Immature natural killer cell (primary cell): ENCODE results near the gene SSR2. TPM values are rescaled to one million over a fixed set of nuclear protein-coding genes. Genes with fewer than 3 reads are reported as not detected.

ENCODE experiments used
- DNase-seq, 3 donors: peaks; one replicate each; pipeline ENCODE4 v3.0.0; 2022; ENCODE audit warnings: mixed read lengths in 1 of 3
- H3K27ac Mint-ChIP-seq, 6 donors: one replicate each; pipeline ENCODE4 v1.8.0; 2020; ENCODE audit warnings: mixed read lengths in 6 of 6, mild to moderate bottlenecking in 5 of 6, inconsistent platforms in 4 of 6, moderate library complexity in 3 of 6
- H3K27me3 Mint-ChIP-seq, 3 donors: one replicate each; pipeline ENCODE4 v1.8.0; 2020 to 2021; ENCODE audit warnings: low read depth in 3 of 3, mild to moderate bottlenecking in 3 of 3, mixed read lengths in 3 of 3, moderate library complexity in 3 of 3, inconsistent platforms in 1 of 3
- H3K36me3 Mint-ChIP-seq, 3 donors: one replicate each; pipeline ENCODE4 v1.8.0; 2020; ENCODE audit warnings: mixed read lengths in 3 of 3, inconsistent platforms in 2 of 3, mild to moderate bottlenecking in 2 of 3
- H3K4me1 Mint-ChIP-seq, 2 donors: one replicate each; pipeline ENCODE4 v1.8.0; 2020; ENCODE audit warnings: inconsistent platforms in 2 of 2, mild to moderate bottlenecking in 2 of 2, mixed read lengths in 2 of 2, moderate library complexity in 1 of 2
- H3K4me3 Mint-ChIP-seq, 5 donors: one replicate each; pipeline ENCODE4 v1.8.0; 2020; ENCODE audit warnings: mild to moderate bottlenecking in 5 of 5, mixed read lengths in 5 of 5, inconsistent platforms in 3 of 5, moderate library complexity in 3 of 5
- H3K9me3 Mint-ChIP-seq, 6 donors: one replicate each; pipeline ENCODE4 v1.8.0; 2020; ENCODE audit warnings: mild to moderate bottlenecking in 6 of 6, mixed read lengths in 6 of 6, inconsistent platforms in 4 of 6, moderate library complexity in 3 of 6
- polyA plus RNA-seq, 3 donors: library from polyadenylated mRNA; unstranded; fragments of 300-500 nt; fragmentation: Illumina TruSeq; gene quantifications; one replicate each; pipeline ENCODE4 v1.2.3, GENCODE V29; 2021

SSR2 gene
- polyA plus RNA-seq, 3 donors from 2014 or later, result 469 to 608 (median 563) TPM

DNA sequence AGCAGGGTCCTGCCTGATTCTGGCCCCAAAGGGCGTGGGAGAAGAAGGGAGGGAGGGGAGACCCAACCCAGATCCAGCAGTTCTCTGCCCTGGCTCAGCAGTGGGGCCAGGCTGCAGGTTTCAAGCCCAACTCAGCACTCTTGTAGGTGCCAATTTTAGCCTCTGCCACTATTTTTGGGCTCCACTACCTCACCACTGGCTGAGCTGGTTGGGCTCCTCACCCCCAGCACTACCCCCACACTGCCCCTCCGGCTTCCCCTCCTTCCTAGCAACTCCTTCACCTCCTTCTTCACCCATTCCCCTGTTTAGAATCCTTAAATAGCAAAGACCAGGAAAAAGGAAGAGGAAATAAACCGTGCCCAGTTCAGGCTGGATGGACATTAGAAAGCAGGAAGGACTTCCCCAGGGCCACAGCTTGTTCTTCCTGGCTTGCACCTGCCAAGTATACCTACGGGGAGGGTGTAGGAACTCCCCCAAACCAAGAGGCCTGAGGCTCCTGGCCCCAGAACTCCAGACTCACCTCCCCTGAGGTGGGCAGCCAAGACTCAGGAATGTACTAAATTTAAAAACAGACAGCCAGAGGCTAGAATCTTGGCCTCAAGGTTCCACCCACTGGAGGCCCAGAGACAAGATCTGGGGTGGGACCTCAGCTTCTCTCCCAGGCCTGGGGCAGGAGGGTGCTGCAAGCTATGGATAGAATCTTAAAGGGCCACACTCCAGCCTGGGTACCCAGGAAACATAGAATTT, 41.0 kb downstream of the SSR2 start:
- H3K4me3 Mint-ChIP-seq, result peak overlapping the region; percentile 90 to 98 (median 96)
- peaks cover 75 to 79% of the 10 kb centered on the region in 2 donors for H3K4me1 Mint-ChIP-seq
- peaks cover 7 to 19% (median 19%) of the 10 kb centered on the region in 3 donors for H3K27me3 Mint-ChIP-seq
- no peaks in the 10 kb centered on the region for H3K9me3 Mint-ChIP-seq
- no peak for DNase-seq
- H3K36me3 Mint-ChIP-seq, result peaks cover 0 to 3% (median 0%) of the 10 kb centered on the region in 3 donors
- H3K27ac Mint-ChIP-seq, result peak overlapping the region; percentile 89 to 99 (median 94)

DNA sequence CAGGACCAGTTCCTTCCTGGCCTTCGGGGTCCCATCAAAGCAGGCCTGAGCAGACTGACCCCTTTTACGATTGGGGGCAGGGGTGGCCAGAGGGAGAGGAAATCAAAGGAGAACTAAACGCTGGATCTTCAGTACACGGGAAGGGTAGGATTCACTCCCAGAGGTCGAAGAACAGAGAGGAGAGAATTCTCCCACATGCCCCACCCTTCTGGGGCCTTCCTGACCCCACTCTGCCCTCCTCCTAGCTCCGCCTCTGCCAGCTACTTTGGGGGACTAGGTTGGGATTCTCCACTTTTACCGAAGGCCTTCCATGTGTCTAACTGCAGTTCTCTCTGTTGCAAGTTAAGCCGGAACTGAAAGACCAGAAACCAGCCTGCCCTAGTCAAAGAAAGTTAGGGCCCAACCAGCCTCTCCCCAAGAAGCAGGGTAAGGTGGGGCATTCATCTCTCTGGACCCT, 41.8 kb downstream of the SSR2 start:
- Mint-ChIP-seq H3K36me3 (peaks cover 0 to 3% (median 0%) of the 10 kb centered on the region in 3 donors), H3K27me3 (peaks cover 7 to 19% (median 19%) of the 10 kb centered on the region in 3 donors), H3K4me3 (peak overlapping the region; percentile 90 to 98 (median 96)), H3K4me1 (peaks cover 83 to 85% of the 10 kb centered on the region in 2 donors), H3K27ac (peak overlapping the region; percentile 89 to 99 (median 94)), H3K9me3 (no peaks in the 10 kb centered on the region)
- no peak for DNase-seq

DNA sequence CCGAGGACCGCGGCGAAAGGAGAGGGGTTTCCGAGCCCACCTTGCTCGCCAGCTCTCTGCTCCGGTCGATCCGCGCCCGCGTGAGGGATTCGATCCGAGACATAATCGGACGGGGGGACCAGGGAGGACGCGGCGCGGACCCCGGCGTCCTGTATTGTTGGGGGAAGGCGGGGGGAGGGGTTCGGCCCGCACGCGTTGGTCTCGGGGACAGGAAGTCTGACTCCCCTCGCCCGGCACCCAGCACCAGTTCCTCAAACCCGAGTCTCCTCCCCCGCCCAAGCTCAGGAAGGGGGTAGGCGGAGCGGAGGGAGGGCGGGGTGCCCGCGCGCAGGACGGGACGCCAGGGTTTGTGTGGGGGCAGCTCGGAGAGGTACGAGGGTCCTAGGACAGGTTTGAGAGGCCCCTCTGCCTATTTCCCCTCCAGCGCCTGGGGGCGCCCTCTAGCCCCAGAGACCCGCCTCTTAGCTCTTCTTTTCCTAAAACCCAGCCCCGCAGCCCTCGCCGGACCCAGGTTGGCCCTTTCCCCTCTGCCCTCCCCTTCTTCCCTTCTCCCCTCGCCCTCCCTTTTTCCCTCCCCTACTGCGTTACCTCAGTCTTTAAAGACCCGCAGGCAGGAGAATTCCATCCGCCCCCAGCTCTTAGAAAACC, 42.3 kb downstream of the SSR2 start, which contains the start of gene ARHGEF2:
Gene ARHGEF2, minus strand, starts transcription at position 223 of the 648 bp plus-strand sequence. Its CDS starts 120 bp downstream, at position 103.
- H3K9me3 Mint-ChIP-seq, result no peaks in the 10 kb centered on the region
- peaks cover 0 to 3% (median 0%) of the 10 kb centered on the region in 3 donors for H3K36me3 Mint-ChIP-seq
- H3K4me1 Mint-ChIP-seq, result peaks cover 86 to 89% of the 10 kb centered on the region in 2 donors
- peak within 1 kb of the TSS; percentile 90 to 98 (median 96) for H3K4me3 Mint-ChIP-seq
- DNase-seq, result peak; percentile 75 to 77 (median 75)
- H3K27ac Mint-ChIP-seq, result peak within 1 kb of the TSS; percentile 89 to 99 (median 94)
- peaks cover 7 to 19% (median 19%) of the 10 kb centered on the region in 3 donors for H3K27me3 Mint-ChIP-seq

DNA sequence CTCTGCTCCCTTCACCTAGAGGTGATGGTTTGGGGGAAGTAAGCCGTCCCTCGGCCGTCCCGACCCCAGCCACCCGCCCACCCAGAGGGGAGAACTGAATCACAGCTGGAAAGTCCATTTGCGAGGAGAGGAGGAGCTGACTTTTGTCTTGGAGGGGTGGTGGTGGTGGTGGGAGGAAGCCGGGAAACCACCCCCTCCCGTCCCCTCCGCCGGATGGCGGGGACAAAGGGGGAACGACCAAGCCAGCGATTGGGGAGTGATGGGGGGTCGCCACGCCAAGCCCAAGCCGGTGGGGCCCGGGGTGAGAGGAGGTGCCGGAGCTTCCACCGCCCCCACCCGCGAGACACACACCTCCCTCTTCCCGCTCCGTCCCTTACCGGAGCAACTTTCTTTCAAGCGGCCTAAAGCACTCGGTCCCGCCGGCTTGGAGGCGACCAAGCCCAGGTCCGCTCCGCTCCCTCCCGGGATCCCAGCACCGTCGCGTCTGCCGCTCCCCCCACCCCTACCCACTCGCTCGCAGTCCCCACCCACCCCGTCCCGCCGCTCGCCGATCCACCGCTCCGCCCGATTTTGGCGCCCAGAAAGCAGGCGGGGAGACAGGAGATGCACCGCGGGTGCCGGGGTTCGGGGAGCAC, 42.9 kb downstream of the SSR2 start:
- Mint-ChIP-seq H3K36me3 (peaks cover 0 to 3% (median 0%) of the 10 kb centered on the region in 3 donors), H3K27ac (peak overlapping the region; percentile 89 to 99 (median 94)), H3K27me3 (peaks cover 8 to 19% (median 19%) of the 10 kb centered on the region in 3 donors), H3K9me3 (no peaks in the 10 kb centered on the region), H3K4me3 (peak overlapping the region; percentile 90 to 98 (median 96)), H3K4me1 (peaks cover 88 to 89% of the 10 kb centered on the region in 2 donors)
- DNase-seq, result peak; percentile 39 to 58 (median 42)

DNA sequence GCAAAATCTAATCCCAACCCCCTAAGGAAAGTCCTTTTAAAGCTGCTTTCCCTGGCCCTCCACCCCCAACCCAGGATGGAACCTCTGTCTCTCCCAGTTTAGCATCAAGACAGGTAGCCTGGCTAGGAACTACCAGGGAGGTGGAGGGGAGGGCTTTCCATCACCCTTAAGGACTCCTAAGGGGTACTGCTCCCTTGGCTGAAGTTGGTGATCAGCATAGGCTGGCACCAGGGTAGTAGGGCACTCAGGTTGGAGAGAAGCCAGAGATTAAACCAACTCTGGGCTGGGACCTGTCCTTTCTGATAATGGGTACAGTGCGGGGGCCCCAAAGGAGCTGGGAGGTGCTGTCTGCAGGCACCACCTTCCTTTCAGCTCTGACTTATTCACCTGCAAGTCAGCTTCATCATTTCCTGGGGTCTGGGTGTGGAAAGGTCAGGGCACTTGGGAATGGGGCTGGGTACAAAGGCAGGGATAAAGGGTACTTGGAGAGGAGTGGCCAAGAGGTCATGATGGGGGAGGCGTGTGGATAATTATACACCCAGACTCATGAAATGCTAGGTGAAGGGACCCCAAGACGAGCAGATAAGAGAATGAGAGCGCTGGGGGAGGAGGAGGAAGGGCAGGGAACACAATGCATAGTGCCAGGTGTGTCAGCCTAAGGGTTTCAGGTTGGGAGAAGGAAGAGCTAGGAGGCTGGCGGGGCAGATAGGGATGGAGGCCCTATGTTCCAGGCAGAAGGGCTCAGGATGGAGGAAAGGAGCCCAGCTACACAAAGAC, 43.6 kb downstream of the SSR2 start:
- Mint-ChIP-seq H3K4me1 (peaks cover 88 to 89% of the 10 kb centered on the region in 2 donors), H3K36me3 (peaks cover 0 to 3% (median 0%) of the 10 kb centered on the region in 3 donors), H3K4me3 (peak overlapping the region; percentile 90 to 98 (median 96)), H3K27me3 (peaks cover 8 to 19% (median 16%) of the 10 kb centered on the region in 3 donors), H3K27ac (peak overlapping the region; percentile 89 to 99 (median 94)), H3K9me3 (no peaks in the 10 kb centered on the region)
- DNase-seq, result no peak

DNA sequence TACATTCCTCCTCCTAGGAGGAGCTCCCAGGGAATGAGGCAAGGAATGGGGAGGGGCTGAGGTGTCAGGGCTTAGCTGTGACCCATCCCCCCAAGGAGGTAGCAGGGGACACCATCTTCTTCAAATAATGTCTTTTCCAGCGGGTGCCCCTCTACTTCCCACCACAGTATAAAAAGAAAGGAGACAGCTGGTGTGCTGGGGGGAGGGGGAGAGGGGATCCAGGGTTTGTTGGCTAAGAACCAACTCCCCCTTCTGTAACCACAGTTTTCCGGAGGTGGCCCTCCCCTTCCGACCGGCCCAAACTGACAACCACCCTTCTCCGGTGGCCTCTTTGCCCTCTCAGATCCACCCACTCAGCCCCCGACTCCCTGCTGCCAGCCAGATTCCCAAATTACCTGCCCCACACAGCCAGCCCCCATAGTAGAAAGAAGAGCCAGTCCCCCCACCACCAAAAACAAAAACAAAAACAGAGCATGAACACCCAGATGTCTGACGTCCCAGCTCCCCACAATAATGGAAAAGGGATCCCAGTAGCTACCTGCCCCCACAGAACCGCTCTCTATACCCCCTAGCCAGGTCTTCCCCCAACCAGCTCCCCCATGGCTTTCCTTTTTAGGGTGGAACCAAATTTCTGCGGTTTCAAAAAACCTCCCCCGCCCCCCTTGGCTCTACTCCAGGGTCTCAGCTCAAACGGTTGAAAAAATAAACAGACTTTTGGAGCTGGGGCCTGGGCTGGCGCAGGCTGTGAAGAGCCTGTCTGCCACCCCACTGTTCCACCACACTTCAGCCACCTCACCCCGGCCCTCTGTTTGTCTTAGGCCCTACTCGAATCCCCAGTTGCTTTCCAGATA, 44.5 kb downstream of the SSR2 start:
- Mint-ChIP-seq H3K4me1 (peaks cover 87 to 89% of the 10 kb centered on the region in 2 donors), H3K36me3 (peaks cover 0 to 3% (median 0%) of the 10 kb centered on the region in 3 donors), H3K27ac (peak overlapping the region; percentile 89 to 99 (median 94)), H3K4me3 (peak overlapping the region; percentile 90 to 98 (median 96)), H3K9me3 (no peaks in the 10 kb centered on the region), H3K27me3 (peaks cover 8 to 19% (median 16%) of the 10 kb centered on the region in 3 donors)
- DNase-seq, result peak; percentile 54 to 59 (median 54)

DNA sequence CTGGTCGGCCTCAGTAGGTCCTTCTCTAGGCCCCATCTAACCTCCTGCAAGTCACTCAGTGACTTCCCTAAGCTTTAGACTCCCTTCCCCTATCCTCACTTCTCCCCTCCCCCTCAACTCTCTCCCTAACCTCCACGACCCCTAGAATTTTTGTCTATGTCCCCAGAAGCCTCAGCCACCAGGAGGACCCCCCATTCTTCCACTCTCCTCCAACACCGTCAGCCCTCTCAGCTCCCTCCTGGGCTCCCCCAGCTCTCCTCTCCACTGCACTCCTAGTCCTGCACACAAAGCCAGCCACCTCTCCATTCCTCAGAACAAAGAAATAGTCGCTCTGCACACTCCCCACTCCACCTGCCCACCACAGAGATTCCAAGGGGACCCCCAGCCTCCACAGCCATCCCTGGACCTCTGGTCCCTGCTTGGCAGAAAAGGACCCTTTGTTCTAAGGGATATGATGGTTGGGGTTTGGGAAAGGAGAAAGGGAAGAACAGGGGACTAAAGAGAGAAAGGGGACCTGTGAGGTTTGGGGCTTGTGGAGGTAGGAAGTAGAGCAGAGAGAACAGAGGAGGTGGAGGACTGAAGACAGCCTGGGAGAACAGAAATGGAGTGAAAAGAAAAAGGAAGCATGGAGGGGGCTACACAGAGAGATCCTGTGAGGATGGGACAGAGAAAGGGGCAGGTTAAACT, 45.2 kb downstream of the SSR2 start:
- Mint-ChIP-seq H3K27me3 (peaks cover 8 to 19% (median 16%) of the 10 kb centered on the region in 3 donors), H3K4me1 (peaks cover 87 to 89% of the 10 kb centered on the region in 2 donors), H3K27ac (peak overlapping the region; percentile 89 to 99 (median 94)), H3K4me3 (peak overlapping the region; percentile 90 to 98 (median 96)), H3K9me3 (no peaks in the 10 kb centered on the region), H3K36me3 (peaks cover 0 to 3% (median 0%) of the 10 kb centered on the region in 3 donors)
- DNase-seq, result no peak

DNA sequence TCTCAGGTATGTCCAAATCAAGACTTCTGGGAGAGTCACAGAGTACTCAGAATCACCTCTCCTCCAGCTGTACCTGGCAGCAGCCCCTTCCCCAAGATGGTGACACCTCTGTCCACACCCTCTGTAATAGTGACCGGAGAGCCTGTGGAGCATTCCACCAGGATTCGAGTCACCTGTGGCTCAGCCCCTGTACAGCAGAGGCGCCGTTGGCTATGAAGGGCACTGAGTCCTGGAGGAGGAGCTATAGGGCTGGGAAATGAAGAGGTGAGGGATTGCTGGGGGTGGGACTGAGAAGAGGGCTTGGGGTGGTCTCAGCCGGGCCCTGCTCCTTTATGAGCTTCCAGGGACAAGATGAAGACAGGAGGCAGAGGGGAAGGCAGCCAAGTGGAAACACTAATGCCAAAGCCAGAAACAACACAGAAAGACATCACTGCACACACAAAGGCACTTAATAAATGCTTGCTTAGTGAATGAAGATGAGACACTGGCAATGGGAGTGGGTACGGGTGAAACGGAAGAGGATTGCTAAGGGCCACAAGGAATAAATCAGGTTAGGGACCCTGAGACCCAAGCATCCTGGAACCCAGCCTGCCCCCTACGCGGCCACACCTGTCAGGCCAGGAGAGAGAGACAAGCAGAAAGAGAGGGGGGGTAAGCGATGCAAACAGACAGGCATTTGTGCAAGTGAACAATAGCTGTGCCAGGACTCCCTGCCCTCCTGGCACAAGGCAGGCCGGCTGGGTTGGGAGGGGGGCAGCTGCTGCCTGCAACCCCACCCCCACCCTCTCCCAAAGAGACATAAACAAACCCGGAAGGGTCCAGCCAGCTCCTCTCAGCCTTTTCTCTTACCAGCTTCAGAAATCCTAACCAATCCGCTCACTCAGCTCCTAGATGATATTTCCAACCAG, 46.3 kb downstream of the SSR2 start:
- Mint-ChIP-seq H3K9me3 (no peaks in the 10 kb centered on the region), H3K4me3 (peak overlapping the region; percentile 90 to 98 (median 96)), H3K27ac (peak overlapping the region; percentile 89 to 99 (median 94)), H3K27me3 (peaks cover 8 to 19% (median 16%) of the 10 kb centered on the region in 3 donors), H3K4me1 (peaks cover 87 to 89% of the 10 kb centered on the region in 2 donors), H3K36me3 (peaks cover 0 to 4% (median 3%) of the 10 kb centered on the region in 3 donors)
- no peak for DNase-seq

DNA sequence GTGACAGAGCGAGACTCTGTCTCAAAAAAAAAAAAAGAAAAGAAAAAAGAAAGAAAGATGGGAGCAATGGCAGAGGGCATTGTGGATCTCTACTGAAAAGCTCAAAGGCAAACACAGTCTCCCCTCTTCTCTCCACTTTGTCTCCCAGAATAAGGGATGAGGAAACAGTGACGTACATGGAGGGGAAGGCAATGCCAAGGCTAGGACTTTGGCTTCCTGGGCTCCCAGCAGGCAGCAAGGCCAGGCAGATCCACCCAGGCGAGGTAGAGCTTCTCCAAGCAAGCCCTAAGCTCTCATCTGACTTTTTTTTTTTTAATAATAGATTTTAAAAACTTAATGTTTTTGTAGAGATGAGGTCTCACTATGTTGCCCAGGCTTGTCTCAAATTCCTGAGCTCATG, 47.0 kb downstream of the SSR2 start:
- peaks cover 0 to 7% (median 4%) of the 10 kb centered on the region in 3 donors for H3K36me3 Mint-ChIP-seq
- H3K4me3 Mint-ChIP-seq, result peak overlapping the region; percentile 36 to 98 (median 94)
- H3K4me1 Mint-ChIP-seq, result peaks cover 88 to 89% of the 10 kb centered on the region in 2 donors
- H3K9me3 Mint-ChIP-seq, result no peaks in the 10 kb centered on the region
- peaks cover 6 to 17% (median 16%) of the 10 kb centered on the region in 3 donors for H3K27me3 Mint-ChIP-seq
- peak overlapping the region; percentile 82 to 95 (median 94) for H3K27ac Mint-ChIP-seq
- no peak for DNase-seq

DNA sequence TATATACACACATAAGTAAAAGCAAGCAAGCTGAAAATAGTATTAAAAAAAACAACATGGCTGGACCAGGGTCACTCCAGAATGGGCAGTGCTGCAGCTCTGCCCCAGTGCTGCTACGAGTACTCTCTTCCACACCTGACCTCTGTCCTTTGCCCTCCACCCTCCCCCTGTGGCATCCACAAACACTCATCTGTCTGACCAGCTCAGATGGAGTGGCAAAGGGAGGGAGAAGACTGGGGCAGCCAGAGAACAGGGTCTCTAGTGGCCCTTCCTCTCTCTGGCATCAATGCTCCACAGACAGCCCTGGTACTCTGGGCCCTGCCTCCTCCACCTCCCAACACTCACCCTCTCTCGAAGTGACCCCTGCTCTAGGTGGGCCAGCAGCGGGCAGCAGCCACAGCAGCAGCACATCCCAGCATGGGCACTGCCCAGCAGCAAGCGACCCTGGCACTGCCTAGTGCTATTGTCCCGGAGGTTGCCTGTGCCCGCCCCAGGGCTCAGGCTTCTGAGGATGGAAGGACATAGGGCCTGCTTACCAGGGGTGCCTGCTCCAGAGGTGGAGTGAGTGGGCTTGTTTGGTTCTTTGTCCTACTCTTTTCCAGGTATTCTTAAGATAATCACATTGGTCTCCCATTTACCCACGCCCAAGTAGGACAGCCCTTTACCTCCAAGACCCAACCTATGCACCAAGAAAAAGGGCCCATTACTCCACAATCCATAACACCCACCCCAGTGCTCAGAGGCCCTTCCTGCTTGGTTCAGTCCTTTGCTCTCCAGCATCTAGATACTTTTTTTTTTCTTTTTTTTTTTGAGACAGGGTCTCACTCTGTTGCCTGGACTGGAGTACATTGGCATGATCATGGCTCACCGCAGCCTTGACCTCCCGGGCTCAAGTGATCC, 48.6 kb downstream of the SSR2 start:
- DNase-seq, result no peak
- Mint-ChIP-seq H3K27me3 (peaks cover 2 to 12% (median 9%) of the 10 kb centered on the region in 3 donors), H3K36me3 (peaks cover 0 to 5% (median 4%) of the 10 kb centered on the region in 3 donors), H3K9me3 (no peaks in the 10 kb centered on the region), H3K27ac (peak overlapping the region; percentile 74 to 95 (median 90)), H3K4me1 (peaks cover 98 to 100% of the 10 kb centered on the region in 2 donors), H3K4me3 (peak overlapping the region; percentile 36 to 98 (median 71))
